ENCODE results near the gene CD82. TPM values are rescaled to one million over a fixed set of nuclear protein-coding genes. Genes with fewer than 3 reads are reported as not detected.
A peak's percentile ranks its signal among the peaks of the same experiment; 100 is the strongest.

The CD82 gene
- total RNA-seq, 1 donor from 2014 or later: 144 TPM

- DNase-seq (peak; percentile 40), ATAC-seq (no peak)
- no peaks in the 10 kb centered on the region for H3K9me3 ChIP-seq
- intact Hi-C loops (cut with DNase I): loop anchor here (5.0 kb wide), 1 partner anchor 292 kb away; no protein-coding TSS in a partner anchor
- TF ChIP-seq CTCF (IDR thresholded peaks at IDR 0.05): no peak
- H3K36me3 ChIP-seq: peaks cover 27% of the 10 kb centered on the region
- no peak overlapping the region for H3K27ac ChIP-seq
- H3K4me3 ChIP-seq: no peak overlapping the region
- H3K4me1 ChIP-seq: peaks cover 15% of the 10 kb centered on the region
- H3K27me3 ChIP-seq: no peaks in the 10 kb centered on the region
These were observed 54.9 kb downstream of the CD82 start for GRCh38 chr11:44620328-44620725.

GRCh38 chr11:44621140-44621681, 55.7 kb downstream of the CD82 start:
- Histone ChIP-seq H3K36me3 (peaks cover 18% of the 10 kb centered on the region), H3K4me1 (peaks cover 15% of the 10 kb centered on the region), H3K4me3 (no peak overlapping the region), H3K27ac (no peak overlapping the region), H3K27me3 (no peaks in the 10 kb centered on the region), H3K9me3 (no peaks in the 10 kb centered on the region)
- peak; percentile 87 for DNase-seq
- ATAC-seq: peak; percentile 85
- intact Hi-C loops (cut with DNase I): loop anchor here (5.0 kb wide), 1 partner anchor 291 kb away; no protein-coding TSS in a partner anchor
- peak; percentile 97 for TF ChIP-seq CTCF (IDR thresholded peaks at IDR 0.05)

- H3K27me3 ChIP-seq: no peaks in the 10 kb centered on the region
- ATAC-seq (no peak), DNase-seq (no peak)
- no peak overlapping the region for H3K4me3 ChIP-seq
- no peaks in the 10 kb centered on the region for H3K9me3 ChIP-seq
- intact Hi-C loops (cut with DNase I): loop anchor here (5.0 kb wide), 1 partner anchor 291 kb away; no protein-coding TSS in a partner anchor
- H3K36me3 ChIP-seq: peaks cover 18% of the 10 kb centered on the region
- H3K27ac ChIP-seq: no peak overlapping the region
- peaks cover 15% of the 10 kb centered on the region for H3K4me1 ChIP-seq
- TF ChIP-seq CTCF (IDR thresholded peaks at IDR 0.05): no peak
These were observed 56.3 kb downstream of the CD82 start for GRCh38 chr11:44621784-44622183.

- TF ChIP-seq CTCF (IDR thresholded peaks at IDR 0.05): no peak
- H3K27me3 ChIP-seq: no peaks in the 10 kb centered on the region
- no peaks in the 10 kb centered on the region for H3K9me3 ChIP-seq
- ATAC-seq: no peak
- intact Hi-C loops (cut with DNase I): loop anchor here (5.0 kb wide), 1 partner anchor 290 kb away; no protein-coding TSS in a partner anchor
- peaks cover 18% of the 10 kb centered on the region for H3K36me3 ChIP-seq
- no peak overlapping the region for H3K4me3 ChIP-seq
- H3K27ac ChIP-seq: no peak overlapping the region
- peaks cover 15% of the 10 kb centered on the region for H3K4me1 ChIP-seq
- peak; percentile 40 for DNase-seq
These were observed 56.8 kb downstream of the CD82 start for GRCh38 chr11:44622190-44622650.

GRCh38 chr11:44622721-44623258, 57.3 kb downstream of the CD82 start:
- intact Hi-C loops (cut with DNase I): loop anchor here (5.0 kb wide), 1 partner anchor 290 kb away; no protein-coding TSS in a partner anchor
- DNase-seq (peak; percentile 38), ATAC-seq (no peak)
- Histone ChIP-seq H3K27ac (no peak overlapping the region), H3K4me3 (no peak overlapping the region), H3K9me3 (no peaks in the 10 kb centered on the region), H3K4me1 (peaks cover 19% of the 10 kb centered on the region), H3K36me3 (peaks cover 14% of the 10 kb centered on the region), H3K27me3 (no peaks in the 10 kb centered on the region)
- TF ChIP-seq CTCF (IDR thresholded peaks at IDR 0.05): no peak

All from upper lobe of right lung (tissue), 1 donor.